CD1c-positive myeloid dendritic cell (primary cell): ENCODE measurements around the gene UGT1A5.

Experiments used
- DNase-seq: peaks from one replicate; pipeline ENCODE4 v3.0.0-alpha.2; 2016; ENCODE audit errors: extremely low spot score

UGT1A5 gene

GRCh38 chr2:233712611-233713261 lies at the start of gene UGT1A5:
TSS of gene UGT1A5 (plus strand) at chr2:233712907. CDS start at chr2:233712992, 85 bp downstream.
- no peak for DNase-seq

DNA sequence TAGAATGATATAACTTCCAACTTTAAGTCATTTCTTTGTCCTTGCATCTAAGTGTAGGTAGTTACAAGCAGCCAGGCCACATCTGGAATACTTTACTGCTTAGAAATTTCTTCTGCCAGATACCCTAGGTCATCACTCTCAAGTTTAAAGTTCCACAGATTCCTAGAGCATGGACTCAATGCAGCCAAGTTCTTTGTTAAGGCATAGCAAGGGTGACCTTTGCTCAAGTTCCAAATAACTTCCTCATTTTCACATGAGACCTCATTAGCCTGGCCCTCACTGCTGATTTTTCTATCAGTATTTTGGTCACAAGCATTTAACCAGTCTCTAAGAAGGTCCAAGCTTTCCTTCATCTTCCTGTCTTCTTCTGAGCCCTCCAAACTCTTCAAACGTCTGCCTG lies 48.8 kb upstream of the UGT1A5 start:
- no peak for DNase-seq

DNA sequence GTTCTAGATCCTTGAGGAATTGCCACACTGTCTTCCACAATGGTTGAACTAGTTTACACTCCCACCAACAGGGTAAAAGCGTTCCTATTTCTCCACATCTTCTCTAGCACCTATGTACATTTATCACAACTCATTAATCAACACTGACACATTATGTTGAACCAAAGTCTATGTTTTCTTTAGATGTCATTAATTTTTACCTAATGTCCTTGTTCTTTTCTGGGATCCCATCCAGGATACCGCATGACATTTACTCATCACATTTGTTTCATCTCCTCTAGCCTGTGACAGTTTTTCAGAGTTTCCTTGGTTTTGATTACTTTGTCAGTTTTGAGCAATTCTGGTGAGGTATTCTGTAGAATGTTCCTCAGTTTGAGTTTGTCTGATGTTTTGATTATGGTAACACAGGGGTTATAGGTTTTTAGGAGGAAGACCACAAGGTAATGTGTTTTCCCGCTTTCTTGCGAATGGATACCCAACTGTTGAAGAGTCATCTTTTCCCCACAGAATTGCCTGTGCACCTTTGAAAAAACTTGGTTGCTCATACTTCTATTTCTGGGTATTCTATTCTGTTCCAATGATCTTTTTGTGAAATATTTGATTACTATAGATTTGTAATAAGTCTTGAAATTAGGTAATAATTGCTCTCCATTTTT lies 44.0 kb upstream of the UGT1A5 start:
- DNase-seq, result no peak

- no peak for DNase-seq
Measured at GRCh38 chr2:233671290-233672161, 41.2 kb upstream of the UGT1A5 start, which contains the start of gene UGT1A9. TSS of gene UGT1A9 (plus strand) at chr2:233671898. CDS start at chr2:233671935, 37 bp downstream.

DNA sequence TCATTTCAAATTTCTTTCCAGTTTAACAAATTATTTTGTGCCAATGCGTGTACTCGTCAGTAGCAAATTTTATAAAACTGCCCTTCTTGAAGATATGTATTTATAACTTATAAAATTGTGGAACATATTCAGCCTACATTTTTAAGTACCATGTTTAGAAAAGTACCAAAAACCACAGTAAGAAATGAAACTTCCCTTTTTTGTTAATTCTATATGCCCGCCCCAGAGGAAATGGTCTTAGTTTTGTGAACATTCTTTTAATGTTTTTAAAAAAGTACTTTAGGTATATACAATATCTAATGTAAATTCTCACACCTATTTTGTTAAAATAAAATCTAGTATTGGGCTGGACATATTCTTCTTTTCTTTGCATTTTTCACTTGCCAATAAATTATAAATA lies 39.8 kb upstream of the UGT1A5 start:
- no peak for DNase-seq

DNA sequence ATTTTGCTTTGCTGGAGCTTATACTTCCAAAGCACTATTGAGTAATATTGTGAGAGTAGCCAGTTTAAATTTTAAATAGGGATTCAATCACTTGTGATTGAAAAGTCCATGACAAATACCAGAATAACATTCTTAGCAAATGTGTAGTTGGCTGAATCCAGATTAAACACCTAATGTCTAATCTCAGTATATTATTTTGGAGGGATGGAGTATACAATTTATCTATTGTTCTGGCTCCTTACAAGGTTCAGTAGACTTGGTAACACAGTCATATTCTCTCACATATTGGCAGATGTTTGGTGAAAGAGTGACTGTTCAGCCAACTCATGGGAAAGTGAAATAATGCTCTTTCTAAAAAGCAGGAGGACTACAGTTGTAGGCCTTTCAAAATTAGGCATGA lies 38.8 kb upstream of the UGT1A5 start:
- DNase-seq, result no peak

DNA sequence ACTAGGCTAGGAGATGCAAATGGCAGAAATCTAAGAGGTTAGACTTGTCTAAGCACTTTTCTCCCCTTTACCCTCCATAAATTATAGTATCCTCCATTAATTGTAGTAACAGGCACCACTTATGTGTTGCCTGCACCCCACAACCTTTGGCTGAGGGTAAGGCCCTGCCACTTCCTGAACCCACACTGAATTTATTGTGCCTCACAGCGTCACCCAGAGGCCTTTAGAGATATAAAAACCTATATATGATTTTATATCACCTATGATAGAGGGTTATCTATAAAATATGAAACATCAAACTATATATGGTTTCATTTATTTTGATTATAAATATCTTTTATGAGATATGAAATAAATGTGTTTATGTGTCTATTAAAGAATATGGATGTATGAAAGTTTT lies 38.4 kb upstream of the UGT1A5 start:
- DNase-seq, result no peak

GRCh38 chr2:233674995-233675394 lies 37.7 kb upstream of the UGT1A5 start:
- no peak for DNase-seq

DNA sequence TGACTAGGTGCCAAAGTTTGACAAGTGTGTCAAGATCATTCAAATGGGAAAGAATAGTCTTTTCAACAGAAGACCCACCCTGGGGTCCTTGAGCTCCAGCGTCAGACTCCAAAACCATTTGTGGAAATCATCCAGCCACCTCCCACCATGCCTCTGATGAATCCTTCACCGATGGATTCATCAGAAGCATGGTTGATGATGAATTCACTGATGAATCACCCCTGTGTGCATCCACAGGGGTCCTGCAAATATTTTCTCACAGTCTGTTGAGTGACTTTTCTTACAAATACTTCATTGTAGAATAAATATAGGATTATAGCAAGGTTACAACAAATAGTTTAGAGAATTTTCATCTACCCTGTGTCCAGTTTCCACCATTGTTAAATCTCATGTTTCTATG lies 36.7 kb upstream of the UGT1A5 start:
- DNase-seq, result no peak

- no peak for DNase-seq
Measured at GRCh38 chr2:233679196-233679595, 33.5 kb upstream of the UGT1A5 start.

- no peak for DNase-seq
Measured at GRCh38 chr2:233680361-233681045, 32.2 kb upstream of the UGT1A5 start.

DNA sequence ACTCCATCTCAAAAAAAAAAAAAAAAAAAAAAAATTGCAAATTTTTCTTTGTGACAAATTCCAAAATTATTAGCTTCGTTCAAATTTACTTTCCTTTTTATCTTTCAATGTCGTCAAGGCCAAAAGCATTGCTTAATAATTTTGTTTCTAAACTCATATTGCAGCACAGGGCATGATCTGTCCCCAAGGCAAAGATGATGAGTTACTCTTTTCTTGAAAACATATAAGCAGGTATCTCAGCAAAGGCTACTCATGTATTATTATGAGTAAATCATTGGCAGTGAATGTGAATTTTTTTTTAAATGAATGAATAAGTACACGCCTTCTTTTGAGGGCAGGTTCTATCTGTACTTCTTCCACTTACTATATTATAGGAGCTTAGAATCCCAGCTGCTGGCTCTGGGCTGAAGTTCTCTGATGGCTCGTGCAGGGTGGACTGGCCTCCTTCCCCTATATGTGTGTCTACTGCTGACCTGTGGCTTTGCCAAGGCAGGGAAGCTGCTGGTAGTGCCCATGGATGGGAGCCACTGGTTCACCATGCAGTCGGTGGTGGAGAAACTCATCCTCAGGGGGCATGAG lies 31.1 kb upstream of the UGT1A5 start, which contains the start of gene UGT1A7:
UGT1A7 (plus strand) TSS at position 381 of the 579 bp plus-strand sequence; CDS start at position 418, 37 bp downstream.
- DNase-seq, result no peak

- DNase-seq, result no peak
Measured at GRCh38 chr2:233684640-233685039, 28.1 kb upstream of the UGT1A5 start.

- DNase-seq, result no peak
Measured at GRCh38 chr2:233686928-233687327, 25.8 kb upstream of the UGT1A5 start.

GRCh38 chr2:233688341-233688740 lies 24.4 kb upstream of the UGT1A5 start:
- no peak for DNase-seq

- DNase-seq, result no peak
Measured at GRCh38 chr2:233689031-233689430, 23.7 kb upstream of the UGT1A5 start.

- no peak for DNase-seq
Measured at GRCh38 chr2:233689501-233689900, 23.2 kb upstream of the UGT1A5 start.

DNA sequence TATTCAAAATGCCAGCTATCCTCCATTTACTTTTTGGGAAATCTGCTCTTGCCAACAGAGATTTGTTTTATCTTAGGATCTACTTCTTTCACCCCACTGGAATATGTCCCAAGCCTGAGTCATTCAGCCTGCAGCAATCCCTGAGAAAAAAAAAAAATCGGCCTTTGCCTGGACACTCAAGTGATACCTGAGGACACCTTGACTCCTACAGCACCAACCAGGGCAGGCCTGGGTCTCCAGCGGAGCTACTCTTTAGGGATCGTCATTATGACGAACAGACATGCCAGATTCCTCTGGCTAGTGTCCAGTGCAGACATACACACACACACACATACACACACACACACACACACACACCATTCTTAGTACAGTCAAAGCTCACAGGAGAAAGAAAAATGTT lies 22.3 kb upstream of the UGT1A5 start:
- no peak for DNase-seq

GRCh38 chr2:233691443-233692433 lies 21.0 kb upstream of the UGT1A5 start:
- no peak for DNase-seq

GRCh38 chr2:233692648-233693047 lies 20.1 kb upstream of the UGT1A5 start, which contains the start of gene UGT1A6:
TSS of gene UGT1A6 (plus strand) at chr2:233692890. CDS start at chr2:233693005, 115 bp downstream.
- DNase-seq, result no peak
